Raji (cell line): ENCODE data around the gene RFTN1.

Source experiments
- POLR2A ChIP-seq: IDR thresholded peaks from 2 replicates; pipeline ENCODE4 v1.6.1; 2011; ENCODE audit warnings: low read depth, low read length, control low read depth; ENCODE audit not compliant: insufficient read depth

The RFTN1 gene

DNA sequence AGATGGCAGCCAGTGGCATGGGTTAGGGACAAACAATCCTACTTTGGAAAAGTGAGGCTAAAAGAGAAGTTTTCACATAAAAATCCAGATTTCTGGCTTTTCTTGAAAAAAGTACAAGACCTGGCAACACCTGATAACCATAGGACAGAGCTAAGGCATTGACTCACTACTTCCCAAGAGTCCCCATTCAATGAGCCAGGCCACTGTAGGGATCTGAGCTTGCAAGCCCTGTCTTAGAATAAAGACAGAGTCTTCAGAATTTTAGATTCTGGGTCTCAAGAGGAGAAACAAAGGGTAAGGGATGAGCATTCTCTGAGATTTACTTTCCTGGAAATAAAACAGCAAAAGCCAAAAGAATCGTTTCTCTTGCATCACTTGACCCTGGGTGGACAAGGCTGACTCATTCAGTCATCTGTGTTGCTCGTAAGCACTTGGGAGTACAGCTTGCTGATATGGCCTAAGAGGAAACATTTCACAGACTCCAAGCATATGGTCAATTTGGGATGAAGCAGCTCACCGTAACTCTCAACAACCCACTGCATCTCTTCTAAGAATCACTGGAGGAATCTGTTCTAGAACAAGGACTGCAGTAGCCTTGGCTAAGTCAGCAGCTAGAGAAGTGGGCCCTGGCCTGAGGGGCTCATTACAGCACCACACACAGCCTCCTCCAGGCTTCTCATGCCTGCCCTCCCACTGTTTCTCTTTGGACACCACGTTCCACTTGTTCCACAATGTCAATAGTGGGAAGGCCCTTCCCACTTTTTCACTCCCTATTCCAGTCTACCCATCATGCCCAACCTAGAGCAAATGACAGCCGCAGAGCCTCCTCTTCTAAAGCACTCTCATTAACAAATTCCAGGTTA lies 86.2 kb downstream of the RFTN1 start:
- TF ChIP-seq POLR2A, result no peak

GRCh38 chr3:16426665-16427064 lies 86.8 kb downstream of the RFTN1 start:
- TF ChIP-seq POLR2A, result no peak

DNA sequence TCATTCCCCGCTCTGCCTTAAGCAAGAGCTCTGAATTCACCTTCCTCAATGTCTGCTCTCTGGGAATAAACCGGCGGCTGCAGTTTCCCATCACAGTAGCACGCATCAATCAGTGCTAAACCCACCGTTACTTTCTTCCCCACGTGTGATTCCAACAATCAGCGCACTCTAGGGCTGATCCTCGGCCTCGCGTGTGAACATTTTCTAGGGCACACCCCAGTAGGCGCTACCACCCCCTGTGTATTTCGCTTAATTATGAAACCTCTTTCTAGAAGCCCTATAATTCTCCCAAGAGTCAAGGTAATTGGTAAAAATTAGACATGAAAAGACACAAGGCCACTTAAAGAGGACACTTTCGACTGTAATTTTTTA lies 87.5 kb downstream of the RFTN1 start:
- TF ChIP-seq POLR2A, result no peak

DNA sequence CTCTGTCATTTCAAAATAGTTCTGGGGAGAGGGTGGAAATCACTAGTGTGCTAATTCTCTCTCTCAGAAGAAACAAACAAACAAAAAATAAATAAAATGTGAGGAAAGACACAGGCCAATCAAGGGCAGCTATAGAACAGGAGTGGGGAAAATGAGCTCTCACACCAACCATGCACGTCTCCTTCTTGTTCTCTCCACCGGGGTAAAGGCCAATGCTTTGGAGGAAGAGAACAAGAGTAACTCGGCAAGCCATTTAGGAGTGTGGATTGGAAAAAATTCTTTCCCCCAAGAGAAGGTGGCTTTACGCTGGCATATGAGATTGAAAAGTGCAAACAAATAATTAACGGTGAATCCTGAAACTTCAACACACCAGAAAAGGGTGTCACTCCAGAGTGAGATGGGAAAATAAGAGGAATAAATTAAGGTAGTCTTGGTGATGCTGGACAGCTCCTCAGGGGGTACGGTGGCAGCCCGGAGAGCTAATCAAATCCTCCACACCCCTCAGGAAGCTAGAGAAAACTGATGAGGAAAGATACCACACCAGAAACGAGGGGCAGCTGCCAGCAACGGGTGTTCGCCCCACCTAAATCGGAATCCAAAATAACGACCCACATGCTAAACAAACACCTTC lies 88.0 kb downstream of the RFTN1 start:
- TF ChIP-seq POLR2A, result no peak

DNA sequence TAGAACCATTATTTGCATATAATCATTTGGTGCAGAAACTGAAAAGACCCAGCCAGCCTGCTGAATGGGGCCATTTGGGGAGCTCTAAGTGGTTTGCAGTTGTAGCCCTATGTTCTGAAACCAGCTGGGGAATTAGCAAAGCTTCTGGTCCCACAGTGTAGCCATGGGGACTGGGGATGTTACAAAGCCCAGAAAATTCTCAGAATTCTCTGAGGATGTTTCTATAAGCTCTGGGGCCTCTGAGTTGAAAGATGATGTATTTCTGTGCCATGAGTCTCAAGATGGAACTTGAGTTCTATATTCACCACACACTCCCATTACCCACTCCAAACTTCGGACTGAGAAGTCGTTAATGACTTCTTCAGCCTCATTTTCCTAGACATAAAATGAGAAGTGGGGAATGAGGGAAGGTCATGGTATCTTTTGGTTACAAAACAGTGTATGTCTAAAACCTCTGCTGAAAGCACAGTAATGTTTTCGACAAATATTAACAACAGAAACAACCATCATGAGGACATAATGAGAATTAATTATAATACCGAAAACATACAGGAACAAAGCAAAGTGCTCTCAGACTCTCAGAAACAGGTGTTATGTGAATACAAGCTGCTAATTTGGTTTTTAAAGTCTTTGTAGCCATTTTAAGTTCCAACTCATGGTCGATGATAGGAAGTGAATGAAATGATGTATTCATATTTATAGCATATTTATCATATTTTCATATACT lies 89.4 kb downstream of the RFTN1 start:
- TF ChIP-seq POLR2A, result no peak

GRCh38 chr3:16423298-16423697 lies 90.2 kb downstream of the RFTN1 start:
- TF ChIP-seq POLR2A, result no peak

GRCh38 chr3:16419640-16420241 lies 93.8 kb downstream of the RFTN1 start:
- no peak for TF ChIP-seq POLR2A

- TF ChIP-seq POLR2A, result no peak
Observed at GRCh38 chr3:16417945-16418739, 95.4 kb downstream of the RFTN1 start.

GRCh38 chr3:16415911-16416476 lies 97.5 kb downstream of the RFTN1 start:
- TF ChIP-seq POLR2A, result no peak

GRCh38 chr3:16413321-16413720 lies 100.2 kb downstream of the RFTN1 start:
- TF ChIP-seq POLR2A, result no peak

DNA sequence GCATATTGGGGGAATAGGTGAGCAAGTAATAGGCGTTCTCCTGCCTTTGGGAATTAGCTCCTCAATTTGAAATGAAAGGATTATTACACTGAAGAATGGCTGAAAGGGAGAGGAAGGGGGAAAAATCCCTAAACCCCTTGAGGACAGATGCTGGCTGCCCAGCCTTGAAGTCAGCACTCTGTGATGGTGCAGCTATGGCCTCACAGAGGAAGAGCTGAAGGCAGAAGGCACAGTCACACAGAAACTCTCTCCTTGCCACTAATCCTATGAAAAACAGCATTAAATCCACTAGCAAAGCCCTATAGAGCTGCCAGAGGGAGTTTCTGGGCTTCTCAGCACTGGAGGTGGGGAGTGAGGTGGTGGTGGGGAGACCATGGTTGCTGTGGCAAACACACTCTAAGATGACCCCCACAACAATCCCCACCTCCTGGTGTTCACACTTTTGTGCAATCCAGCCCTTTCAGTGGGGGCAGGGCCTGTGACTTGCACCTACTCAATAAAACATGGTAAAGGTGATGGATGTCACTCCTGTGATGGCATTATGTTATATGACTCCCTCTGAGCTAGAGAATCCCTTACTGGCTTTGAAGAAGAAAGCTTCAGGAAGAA lies 101.2 kb downstream of the RFTN1 start:
- TF ChIP-seq POLR2A, result no peak

DNA sequence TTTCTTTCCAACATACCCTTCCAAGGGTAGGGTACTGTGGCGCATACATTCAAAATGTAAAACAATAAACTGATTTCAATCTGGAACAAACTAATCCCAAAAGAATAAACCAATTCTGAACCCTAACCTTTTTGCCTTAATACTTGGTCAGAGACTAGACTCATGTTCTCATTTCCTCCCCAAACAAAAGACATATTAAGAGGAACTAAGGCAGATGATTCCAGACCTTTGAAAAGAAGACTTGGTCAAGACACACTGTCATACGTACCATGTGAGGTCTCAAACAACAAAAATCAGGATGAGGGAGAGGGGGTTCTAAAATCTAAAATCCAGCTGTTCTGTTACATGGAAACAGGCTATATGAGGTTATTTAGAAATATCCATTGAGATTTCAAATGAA lies 102.1 kb downstream of the RFTN1 start:
- no peak for TF ChIP-seq POLR2A

GRCh38 chr3:16410659-16411058 lies 102.8 kb downstream of the RFTN1 start:
- TF ChIP-seq POLR2A, result no peak

- no peak for TF ChIP-seq POLR2A
Observed at GRCh38 chr3:16409032-16409431, 104.5 kb downstream of the RFTN1 start.

GRCh38 chr3:16407366-16407765 lies 106.1 kb downstream of the RFTN1 start:
- no peak for TF ChIP-seq POLR2A

DNA sequence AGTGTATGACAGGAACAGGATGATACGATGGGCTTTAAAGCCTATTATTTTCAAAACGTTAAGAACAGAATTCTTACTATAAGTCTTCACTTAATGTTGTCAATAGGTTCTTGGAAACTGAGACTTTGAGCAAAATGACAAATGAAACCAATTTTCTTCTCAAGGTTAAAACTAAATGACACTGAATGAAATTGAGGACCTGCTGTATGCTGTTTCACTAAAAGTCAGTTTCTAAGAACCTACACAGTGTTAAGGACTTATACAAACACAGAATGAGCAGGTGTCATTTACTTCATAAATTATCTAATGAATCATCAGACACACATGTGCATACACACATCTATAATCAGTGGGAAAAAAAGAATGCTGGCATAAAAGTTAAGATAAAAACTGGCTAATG lies 106.9 kb downstream of the RFTN1 start:
- no peak for TF ChIP-seq POLR2A
